HepG2 (cell line): ENCODE data around the gene TIGD6. TPM values are rescaled to one million over a fixed set of nuclear protein-coding genes. Genes with fewer than 3 reads are reported as not detected.

Experiments
- AGO1 ChIP-seq: fragments of 200-400 bp; formaldehyde crosslinking; IDR thresholded peaks from 2 replicates; pipeline ENCODE4 v1.6.1; 2017; ENCODE audit warnings: mild to moderate bottlenecking, low read depth, low read length, moderate library complexity; ENCODE audit not compliant: poor library complexity, severe bottlenecking
- BRD4 ChIP-seq: sonication (generic); formaldehyde crosslinking; IDR thresholded peaks from 2 replicates; pipeline ENCODE4 v1.4.0; 2020; ENCODE audit warnings: missing genetic modification reagents
- HOXA7 ChIP-seq: sonication (generic); formaldehyde crosslinking; IDR thresholded peaks from 2 replicates; pipeline ENCODE4 v1.8.1; 2022; ENCODE audit warnings: mild to moderate bottlenecking, missing genetic modification reagents, moderate library complexity
- NFKB2 ChIP-seq: sonication (generic); formaldehyde crosslinking; IDR thresholded peaks from 2 replicates; pipeline ENCODE4 v1.4.0; 2020; ENCODE audit warnings: missing genetic modification reagents, borderline replicate concordance
- SUZ12 ChIP-seq: fragments of 150-350 bp; IDR thresholded peaks from 2 replicates; pipeline ENCODE4 v1.6.1; 2014; ENCODE audit warnings: low read depth, low read length
- YEATS2 ChIP-seq: sonication (generic); formaldehyde crosslinking; IDR thresholded peaks from 2 replicates; pipeline ENCODE4 v1.4.0; 2020; ENCODE audit warnings: missing genetic modification reagents, borderline replicate concordance
- ZNF326 ChIP-seq: sonication (generic); formaldehyde crosslinking; IDR thresholded peaks from 2 replicates; pipeline ENCODE4 v1.4.0; 2020; ENCODE audit warnings: missing genetic modification reagents, borderline replicate concordance
- ZNF543 ChIP-seq: sonication (generic); formaldehyde crosslinking; IDR thresholded peaks from 2 replicates; pipeline ENCODE4 v1.4.0; 2020; ENCODE audit warnings: mild to moderate bottlenecking, missing genetic modification reagents
- ZNF552 ChIP-seq: sonication (generic); formaldehyde crosslinking; IDR thresholded peaks from 2 replicates; pipeline ENCODE4 v1.9.0; 2022; ENCODE audit warnings: missing genetic modification reagents, mild to moderate bottlenecking, borderline replicate concordance
- polyA plus RNA-seq, 8 experiments: library from polyadenylated mRNA; depleted of rRNA in 3 of 8; stranded (reverse) in 7 of 8; unstranded in 1 of 8; fragments of >200 nt; fragmentation: Illumina TruSeq in 4 of 8; extraction: Trizol in 4 of 8; gene quantifications; 2 replicates each; pipeline versions ENCODE4 v1.2.1 to v1.2.3, GENCODE V29; 2011 to 2016; ENCODE audit warnings: low read depth in 4 of 8, missing spikeins in 1 of 8, mixed read lengths in 1 of 8; ENCODE audit not compliant: insufficient read depth in 1 of 8
- total RNA-seq, 5 experiments: library from RNA; depleted of rRNA; stranded (reverse); fragments of >200 nt; fragmentation: Illumina TruSeq; extraction: Trizol; gene quantifications; 2 replicates each; pipeline ENCODE4 v1.2.3, GENCODE V29; 2016; ENCODE audit warnings: low read depth in 1 of 5
- TF ChIP-seq, protein P1 (sequence below), 2 experiments: sonication (generic) in 1 of 2; formaldehyde crosslinking in 1 of 2; IDR thresholded peaks; 2 replicates each; pipeline versions ENCODE4 v1.6.1 to v1.9.0; 2014 to 2022; ENCODE audit warnings: antibody characterized with exemption in 1 of 2, borderline replicate concordance in 1 of 2, inconsistent platforms in 1 of 2, low read depth in 1 of 2, missing genetic modification reagents in 1 of 2
- TF ChIP-seq, protein P2 (sequence below): sonication (generic); formaldehyde crosslinking; IDR thresholded peaks from 2 replicates; pipeline ENCODE4 v1.4.0; 2020; ENCODE audit warnings: missing genetic modification reagents
- TF ChIP-seq, protein P3 (sequence below): sonication (generic); formaldehyde crosslinking; IDR thresholded peaks from 2 replicates; pipeline ENCODE4 v1.4.0; 2020; ENCODE audit warnings: mild to moderate bottlenecking, missing genetic modification reagents
- TF ChIP-seq, protein P4 (sequence below): sonication (generic); formaldehyde crosslinking; IDR thresholded peaks from 2 replicates; pipeline ENCODE4 v1.4.0; 2020; ENCODE audit warnings: missing genetic modification reagents, borderline replicate concordance

The TIGD6 gene
- total and polyA plus RNA-seq, 2 of the 13 experiments (the other 11 are each of a cell fraction or from before 2014, with no cell fraction given): 2.1 to 2.9 TPM

DNA sequence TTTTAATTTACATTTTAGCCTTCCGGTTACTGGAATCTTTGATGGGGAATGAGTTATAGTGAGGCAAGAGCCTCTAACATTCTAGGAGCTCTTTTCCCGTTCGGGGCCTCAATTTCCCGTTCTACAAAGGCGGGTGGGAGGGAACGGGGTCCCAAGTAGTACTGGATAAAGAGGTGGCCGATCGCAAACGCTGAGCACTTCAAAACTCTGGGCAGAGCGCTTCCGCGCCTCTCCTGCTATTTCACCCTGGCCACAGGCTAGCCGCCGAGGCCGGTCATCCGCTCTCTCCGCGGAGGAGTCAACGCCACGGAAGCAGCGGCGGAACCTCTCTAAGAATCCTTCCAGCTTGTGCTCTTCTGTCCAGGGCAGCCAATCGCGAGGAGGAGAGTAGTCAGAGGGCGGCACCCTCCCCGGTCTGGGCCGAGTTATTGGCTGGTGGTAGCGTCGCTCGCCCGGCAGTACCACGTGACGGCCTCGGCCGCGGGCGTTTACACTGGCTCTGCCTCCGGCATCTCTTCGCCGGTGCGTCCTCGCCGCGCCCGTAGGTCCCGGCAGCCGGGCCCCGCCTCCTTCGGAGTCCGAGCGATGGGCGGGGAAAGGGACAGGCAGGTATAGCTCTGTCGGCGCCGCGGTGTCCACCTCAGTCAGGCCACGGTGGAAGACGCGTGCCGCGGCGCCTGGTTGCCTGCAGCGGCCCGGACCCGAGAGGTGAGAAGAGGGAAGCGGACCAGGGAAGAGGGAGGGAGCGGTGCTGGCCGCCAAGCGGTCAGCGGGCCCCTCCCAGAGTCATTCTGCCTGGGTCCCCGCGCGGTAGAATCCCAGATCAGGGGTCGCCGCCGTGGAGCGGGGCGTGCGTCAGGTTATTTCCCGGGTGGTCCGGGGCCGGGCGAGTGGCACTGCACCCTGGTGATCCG lies 39.9 kb downstream of the TIGD6 start, which contains the start of gene SLC26A2 (continued):
- TF ChIP-seq, protein P1, sequence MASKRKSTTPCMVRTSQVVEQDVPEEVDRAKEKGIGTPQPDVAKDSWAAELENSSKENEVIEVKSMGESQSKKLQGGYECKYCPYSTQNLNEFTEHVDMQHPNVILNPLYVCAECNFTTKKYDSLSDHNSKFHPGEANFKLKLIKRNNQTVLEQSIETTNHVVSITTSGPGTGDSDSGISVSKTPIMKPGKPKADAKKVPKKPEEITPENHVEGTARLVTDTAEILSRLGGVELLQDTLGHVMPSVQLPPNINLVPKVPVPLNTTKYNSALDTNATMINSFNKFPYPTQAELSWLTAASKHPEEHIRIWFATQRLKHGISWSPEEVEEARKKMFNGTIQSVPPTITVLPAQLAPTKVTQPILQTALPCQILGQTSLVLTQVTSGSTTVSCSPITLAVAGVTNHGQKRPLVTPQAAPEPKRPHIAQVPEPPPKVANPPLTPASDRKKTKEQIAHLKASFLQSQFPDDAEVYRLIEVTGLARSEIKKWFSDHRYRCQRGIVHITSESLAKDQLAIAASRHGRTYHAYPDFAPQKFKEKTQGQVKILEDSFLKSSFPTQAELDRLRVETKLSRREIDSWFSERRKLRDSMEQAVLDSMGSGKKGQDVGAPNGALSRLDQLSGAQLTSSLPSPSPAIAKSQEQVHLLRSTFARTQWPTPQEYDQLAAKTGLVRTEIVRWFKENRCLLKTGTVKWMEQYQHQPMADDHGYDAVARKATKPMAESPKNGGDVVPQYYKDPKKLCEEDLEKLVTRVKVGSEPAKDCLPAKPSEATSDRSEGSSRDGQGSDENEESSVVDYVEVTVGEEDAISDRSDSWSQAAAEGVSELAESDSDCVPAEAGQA (IDR thresholded peaks at IDR 0.05; ENCODE audit: low read depth): 0 out of 2 replicates have a peak, but pooled peaks have one; percentile 15
- TF ChIP-seq, protein P1 (CRISPR knock-in tag; IDR thresholded peaks at IDR 0.05; ENCODE audit: borderline replicate concordance): no peak
- TF ChIP-seq ZNF552: 0 out of 2 replicates have a peak, but pooled peaks have one; percentile 30
- peak; percentile 61; the same call in 1 of the 2 replicates for TF ChIP-seq YEATS2 (CRISPR knock-in tag)
- TF ChIP-seq, protein P2, sequence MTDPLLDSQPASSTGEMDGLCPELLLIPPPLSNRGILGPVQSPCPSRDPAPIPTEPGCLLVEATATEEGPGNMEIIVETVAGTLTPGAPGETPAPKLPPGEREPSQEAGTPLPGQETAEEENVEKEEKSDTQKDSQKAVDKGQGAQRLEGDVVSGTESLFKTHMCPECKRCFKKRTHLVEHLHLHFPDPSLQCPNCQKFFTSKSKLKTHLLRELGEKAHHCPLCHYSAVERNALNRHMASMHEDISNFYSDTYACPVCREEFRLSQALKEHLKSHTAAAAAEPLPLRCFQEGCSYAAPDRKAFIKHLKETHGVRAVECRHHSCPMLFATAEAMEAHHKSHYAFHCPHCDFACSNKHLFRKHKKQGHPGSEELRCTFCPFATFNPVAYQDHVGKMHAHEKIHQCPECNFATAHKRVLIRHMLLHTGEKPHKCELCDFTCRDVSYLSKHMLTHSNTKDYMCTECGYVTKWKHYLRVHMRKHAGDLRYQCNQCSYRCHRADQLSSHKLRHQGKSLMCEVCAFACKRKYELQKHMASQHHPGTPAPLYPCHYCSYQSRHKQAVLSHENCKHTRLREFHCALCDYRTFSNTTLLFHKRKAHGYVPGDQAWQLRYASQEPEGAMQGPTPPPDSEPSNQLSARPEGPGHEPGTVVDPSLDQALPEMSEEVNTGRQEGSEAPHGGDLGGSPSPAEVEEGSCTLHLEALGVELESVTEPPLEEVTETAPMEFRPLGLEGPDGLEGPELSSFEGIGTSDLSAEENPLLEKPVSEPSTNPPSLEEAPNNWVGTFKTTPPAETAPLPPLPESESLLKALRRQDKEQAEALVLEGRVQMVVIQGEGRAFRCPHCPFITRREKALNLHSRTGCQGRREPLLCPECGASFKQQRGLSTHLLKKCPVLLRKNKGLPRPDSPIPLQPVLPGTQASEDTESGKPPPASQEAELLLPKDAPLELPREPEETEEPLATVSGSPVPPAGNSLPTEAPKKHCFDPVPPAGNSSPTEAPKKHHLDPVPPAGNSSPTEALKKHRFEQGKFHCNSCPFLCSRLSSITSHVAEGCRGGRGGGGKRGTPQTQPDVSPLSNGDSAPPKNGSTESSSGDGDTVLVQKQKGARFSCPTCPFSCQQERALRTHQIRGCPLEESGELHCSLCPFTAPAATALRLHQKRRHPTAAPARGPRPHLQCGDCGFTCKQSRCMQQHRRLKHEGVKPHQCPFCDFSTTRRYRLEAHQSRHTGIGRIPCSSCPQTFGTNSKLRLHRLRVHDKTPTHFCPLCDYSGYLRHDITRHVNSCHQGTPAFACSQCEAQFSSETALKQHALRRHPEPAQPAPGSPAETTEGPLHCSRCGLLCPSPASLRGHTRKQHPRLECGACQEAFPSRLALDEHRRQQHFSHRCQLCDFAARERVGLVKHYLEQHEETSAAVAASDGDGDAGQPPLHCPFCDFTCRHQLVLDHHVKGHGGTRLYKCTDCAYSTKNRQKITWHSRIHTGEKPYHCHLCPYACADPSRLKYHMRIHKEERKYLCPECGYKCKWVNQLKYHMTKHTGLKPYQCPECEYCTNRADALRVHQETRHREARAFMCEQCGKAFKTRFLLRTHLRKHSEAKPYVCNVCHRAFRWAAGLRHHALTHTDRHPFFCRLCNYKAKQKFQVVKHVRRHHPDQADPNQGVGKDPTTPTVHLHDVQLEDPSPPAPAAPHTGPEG (CRISPR knock-in tag): peak; percentile 21; the same call in 1 of the 2 replicates
- no peak for TF ChIP-seq ZNF326 (CRISPR knock-in tag)
- no peak for TF ChIP-seq SUZ12
- TF ChIP-seq ZNF543 (CRISPR knock-in tag): 0 out of 2 replicates have a peak, but pooled peaks have one; percentile 51
- peak; percentile 60; the same call in 1 of the 2 replicates for TF ChIP-seq NFKB2 (CRISPR knock-in tag)
- TF ChIP-seq BRD4 (CRISPR knock-in tag): no peak
- TF ChIP-seq, protein P3, sequence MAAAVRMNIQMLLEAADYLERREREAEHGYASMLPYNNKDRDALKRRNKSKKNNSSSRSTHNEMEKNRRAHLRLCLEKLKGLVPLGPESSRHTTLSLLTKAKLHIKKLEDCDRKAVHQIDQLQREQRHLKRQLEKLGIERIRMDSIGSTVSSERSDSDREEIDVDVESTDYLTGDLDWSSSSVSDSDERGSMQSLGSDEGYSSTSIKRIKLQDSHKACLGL: peak; percentile 70; the same call in 1 of the 2 replicates
- no peak for TF ChIP-seq AGO1
- TF ChIP-seq, protein P4, sequence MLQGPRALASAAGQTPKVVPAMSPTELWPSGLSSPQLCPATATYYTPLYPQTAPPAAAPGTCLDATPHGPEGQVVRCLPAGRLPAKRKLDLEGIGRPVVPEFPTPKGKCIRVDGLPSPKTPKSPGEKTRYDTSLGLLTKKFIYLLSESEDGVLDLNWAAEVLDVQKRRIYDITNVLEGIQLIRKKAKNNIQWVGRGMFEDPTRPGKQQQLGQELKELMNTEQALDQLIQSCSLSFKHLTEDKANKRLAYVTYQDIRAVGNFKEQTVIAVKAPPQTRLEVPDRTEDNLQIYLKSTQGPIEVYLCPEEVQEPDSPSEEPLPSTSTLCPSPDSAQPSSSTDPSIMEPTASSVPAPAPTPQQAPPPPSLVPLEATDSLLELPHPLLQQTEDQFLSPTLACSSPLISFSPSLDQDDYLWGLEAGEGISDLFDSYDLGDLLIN: no peak
- no peak for TF ChIP-seq HOXA7 (CRISPR knock-in tag)
